LNCAP (cell line): ENCODE results near the gene IRF9.

Experiments used
- TF ChIP-seq, protein P1 (sequence below): fragments of 450-650 bp; IDR thresholded peaks from 2 replicates; pipeline ENCODE4 v1.5.1; 2017; ENCODE audit warnings: mild to moderate bottlenecking

Gene IRF9

DNA sequence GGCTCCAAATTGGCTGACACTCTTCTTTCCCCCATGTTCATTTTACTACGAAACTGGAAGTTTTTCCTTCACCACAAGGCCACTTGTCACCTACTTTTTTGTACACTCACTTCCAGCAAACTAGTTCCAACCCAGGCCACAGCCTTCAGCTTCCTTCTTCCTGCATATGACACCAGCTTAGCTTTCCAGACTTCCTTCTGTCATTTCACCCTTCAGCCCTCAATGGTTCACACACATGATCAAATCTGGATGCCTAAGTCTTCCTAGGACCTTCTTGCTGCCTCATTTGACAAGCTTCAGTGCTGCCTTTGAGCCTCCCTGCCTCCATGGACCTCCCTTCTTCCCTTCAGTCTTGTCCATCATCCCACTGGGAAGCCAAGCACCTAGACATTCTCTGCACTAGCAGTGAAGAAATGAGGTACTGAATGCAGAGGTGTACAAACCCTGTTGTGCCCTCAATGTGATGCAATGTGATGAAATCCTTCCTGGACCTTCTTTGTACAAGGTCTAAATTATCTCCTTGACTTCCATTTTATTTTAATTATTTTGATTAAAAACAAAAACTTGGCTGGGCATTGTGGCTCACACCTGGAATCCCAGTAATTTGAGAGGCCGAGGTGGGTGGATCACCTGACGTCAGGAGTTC lies 6.5 kb downstream of the IRF9 start:
- TF ChIP-seq, protein P1, sequence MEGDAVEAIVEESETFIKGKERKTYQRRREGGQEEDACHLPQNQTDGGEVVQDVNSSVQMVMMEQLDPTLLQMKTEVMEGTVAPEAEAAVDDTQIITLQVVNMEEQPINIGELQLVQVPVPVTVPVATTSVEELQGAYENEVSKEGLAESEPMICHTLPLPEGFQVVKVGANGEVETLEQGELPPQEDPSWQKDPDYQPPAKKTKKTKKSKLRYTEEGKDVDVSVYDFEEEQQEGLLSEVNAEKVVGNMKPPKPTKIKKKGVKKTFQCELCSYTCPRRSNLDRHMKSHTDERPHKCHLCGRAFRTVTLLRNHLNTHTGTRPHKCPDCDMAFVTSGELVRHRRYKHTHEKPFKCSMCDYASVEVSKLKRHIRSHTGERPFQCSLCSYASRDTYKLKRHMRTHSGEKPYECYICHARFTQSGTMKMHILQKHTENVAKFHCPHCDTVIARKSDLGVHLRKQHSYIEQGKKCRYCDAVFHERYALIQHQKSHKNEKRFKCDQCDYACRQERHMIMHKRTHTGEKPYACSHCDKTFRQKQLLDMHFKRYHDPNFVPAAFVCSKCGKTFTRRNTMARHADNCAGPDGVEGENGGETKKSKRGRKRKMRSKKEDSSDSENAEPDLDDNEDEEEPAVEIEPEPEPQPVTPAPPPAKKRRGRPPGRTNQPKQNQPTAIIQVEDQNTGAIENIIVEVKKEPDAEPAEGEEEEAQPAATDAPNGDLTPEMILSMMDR, result no peak

DNA sequence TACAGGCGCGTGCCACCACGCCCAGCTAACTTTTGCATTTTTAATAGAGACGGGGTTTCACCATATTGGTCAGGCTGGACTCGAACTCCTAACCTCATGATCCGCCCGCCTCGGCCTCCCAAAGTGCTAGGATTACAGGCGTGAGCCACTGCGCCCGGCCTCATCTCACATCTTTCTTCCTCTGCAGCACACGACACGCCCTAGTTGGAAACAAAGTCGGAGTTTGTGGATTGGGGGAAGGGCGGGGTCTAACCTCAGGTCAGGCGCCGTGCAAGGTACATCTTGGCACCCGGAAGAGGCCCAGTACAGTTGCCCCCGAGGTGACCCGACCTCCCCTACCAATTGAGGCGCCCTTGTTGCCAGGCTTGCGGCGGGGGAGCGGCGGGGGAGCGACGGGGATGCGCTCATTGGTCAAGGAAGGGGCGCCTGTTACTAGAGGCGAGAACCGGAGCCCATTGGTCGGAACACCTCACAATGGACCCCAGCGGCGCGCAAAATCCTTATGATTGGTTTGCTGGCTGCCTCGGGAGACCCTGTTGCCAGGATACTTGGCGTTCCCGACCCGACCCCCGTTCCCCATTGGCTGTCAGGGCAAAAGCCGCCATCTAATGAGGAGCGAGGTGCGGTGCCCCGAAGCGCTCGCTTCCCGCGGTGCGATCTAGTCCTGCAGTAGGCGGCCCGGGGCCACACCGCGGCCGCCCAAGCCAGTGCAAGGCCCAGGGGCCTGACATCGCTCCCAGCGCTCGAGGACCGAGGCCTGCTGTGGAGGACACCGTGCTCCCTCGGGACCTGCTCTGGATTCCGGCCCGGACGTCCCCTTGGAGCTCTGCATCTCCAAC lies 10.6 kb downstream of the IRF9 start, which contains the start of gene REC8:
REC8 (plus strand) TSS at position 659 of the 839 bp plus-strand sequence. CDS start 473 bp downstream, outside the sequence.
- TF ChIP-seq, protein P1, result no peak

DNA sequence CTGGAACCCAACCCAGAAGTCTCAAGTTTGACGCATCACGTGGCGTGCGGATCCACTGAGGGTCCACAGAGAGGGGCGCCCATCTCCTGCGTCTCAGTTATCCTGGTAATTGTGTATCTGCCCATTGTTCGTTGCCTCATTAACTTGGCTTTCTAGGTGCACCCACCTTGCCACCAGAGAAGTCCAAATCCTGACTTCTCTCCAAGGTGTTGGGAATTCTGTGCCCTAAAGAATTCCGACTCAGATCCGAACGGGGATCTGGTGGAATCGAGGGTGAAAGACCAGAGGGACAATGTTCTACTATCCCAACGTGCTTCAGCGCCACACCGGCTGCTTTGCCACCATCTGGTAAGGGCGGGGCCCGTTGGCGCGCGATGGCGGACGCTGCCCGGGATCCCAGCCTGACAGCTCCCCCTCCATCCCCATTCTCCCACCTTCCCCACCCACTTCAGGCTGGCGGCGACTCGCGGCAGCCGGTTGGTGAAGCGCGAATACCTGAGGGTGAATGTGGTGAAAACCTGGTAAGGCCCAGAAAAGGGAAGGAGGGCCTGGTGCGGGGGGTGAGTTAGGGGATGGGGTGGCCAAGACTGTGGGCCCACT lies 11.3 kb downstream of the IRF9 start:
- TF ChIP-seq, protein P1, result no peak

DNA sequence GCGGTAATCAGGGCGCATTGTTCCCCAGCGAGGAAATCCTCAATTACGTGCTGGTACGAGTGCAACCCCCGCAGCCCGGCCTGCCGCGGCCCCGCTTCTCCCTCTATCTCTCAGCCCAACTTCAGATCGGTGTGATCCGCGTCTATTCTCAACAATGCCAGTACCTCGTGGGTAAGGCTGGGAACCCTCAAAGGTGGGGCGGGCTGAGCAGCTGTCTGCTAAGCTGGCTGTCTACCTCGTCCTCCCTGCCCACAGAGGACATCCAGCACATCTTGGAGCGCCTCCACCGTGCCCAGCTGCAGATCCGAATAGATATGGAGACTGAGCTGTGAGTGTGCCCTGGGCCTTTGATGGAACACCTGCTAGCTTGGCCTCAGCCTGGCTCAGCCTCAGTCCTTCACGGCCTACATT lies 11.8 kb downstream of the IRF9 start:
- TF ChIP-seq, protein P1, result no peak

DNA sequence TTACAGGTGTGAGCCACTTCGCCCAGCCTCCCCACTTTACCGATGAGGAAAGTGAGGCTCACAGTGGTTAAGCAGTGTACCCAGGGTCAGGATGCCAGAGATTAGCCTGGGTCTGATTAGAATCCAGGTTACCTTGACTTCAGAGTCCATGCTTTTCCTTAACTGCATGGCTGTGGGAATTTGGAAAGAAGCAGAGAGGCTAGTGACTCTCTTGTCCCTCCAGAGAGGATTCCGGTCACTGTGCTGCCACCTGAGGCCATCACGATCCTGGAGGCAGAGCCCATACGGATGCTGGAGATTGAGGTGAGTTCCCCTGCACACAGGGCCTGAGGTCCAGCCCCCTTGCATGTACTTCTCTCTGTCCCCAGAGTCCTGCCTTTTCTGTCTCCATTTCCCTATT lies 15.5 kb downstream of the IRF9 start:
- TF ChIP-seq, protein P1, result no peak

DNA sequence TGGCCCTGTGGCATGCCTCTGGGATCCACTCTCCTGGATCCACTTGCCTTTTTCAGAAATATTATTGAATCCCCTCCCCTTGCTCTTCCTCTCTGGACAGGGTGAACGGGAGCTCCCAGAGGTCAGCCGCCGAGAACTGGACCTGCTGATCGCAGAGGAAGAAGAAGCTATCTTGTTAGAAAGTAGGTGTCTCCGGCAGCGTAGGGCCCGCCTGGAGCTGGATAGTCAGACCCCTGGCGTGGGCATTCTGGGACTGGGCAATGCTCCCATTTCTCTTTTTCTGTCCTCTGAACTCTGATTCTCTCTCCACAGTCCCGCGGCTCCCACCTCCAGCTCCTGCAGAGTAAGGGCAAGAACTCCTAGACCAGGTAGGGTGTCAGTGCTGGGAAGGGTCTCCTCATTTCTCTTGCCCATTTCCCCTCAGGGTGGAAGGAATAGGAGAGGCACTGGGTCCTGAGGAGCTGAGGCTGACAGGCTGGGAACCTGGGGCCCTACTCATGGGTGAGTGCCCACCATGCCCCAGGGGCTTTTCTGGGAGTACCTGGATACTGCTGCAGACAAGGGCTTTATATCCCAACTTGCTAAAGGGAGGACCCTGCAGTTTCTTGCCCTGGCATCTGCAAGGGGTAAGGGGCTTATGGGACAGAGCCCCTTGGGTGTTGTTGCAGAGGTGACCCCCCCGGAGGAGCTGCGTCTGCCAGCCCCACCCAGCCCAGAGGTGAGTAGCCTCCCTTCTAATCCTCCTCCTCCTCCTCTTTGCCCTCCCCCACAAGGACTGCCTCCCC lies 16.2 kb downstream of the IRF9 start:
- TF ChIP-seq, protein P1, result no peak

DNA sequence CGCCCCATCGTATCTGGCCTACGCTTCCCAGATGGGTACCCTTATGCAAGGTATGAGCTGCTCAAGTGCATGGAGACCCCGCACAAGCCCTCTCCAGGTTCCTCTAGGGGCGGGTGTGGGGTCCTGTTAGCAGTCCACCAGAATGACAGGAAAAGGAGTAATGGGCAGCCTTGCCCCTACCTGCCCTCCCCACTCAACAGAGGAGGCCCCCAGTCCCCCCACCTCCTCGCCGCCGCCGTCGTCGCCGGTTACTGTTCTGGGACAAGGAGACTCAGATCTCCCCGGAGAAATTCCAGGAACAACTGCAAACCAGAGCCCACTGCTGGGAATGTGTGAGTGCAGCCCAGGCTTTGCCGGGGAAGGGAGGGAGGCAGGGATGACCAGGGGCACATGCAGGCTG lies 16.8 kb downstream of the IRF9 start:
- TF ChIP-seq, protein P1, result no peak
